WI38 (cell line): ENCODE measurements around the gene SSTR5.
A peak's percentile ranks its signal among the peaks of the same experiment; 100 is the strongest.

Experiments
- H3K4me3 ChIP-seq: 2 replicates; pipeline ENCODE4 v1.5.1; 2011; ENCODE audit warnings: low read depth, mild to moderate bottlenecking, control low read depth, low read length
- TF ChIP-seq, protein P1 (sequence below): IDR thresholded peaks from 2 replicates; pipeline ENCODE4 v1.5.1; 2012; ENCODE audit warnings: low read depth, mild to moderate bottlenecking, control low read depth, low read length

The SSTR5 gene

DNA sequence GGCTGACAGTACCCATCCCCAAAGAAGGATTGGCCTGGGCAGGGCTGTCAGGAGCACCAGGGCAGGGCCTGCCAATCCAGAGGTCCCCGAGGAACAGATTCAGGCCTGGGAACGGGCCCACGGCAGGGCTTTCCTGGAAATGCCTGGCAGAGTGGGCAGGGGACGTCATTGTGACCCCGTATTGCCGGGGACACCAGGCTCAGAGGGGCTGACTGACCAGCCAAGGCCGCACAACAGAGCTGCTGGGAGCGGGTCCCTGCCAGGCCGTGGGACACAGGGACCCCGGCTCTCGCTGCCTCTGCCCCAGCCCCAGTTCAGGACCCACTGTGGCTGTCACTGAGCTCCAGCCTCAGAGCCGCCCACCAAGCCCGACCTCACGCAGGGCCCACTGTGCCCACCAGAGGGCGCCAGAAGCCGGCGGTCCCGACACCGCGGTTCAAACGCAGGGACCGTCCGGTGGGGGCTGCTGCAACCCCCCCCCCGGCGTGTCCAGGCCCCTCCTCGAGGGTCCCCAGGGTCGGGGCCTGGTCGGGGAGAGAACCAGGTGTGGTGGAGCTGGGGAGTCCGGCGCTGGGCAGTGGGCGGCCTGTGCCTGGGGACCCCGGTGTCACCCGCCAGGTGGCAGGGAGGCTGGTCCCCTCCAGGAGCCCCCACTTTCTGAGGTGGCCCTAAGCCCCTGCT lies 15.2 kb upstream of the SSTR5 start:
- no peak overlapping the region for H3K4me3 ChIP-seq
- TF ChIP-seq, protein P1, sequence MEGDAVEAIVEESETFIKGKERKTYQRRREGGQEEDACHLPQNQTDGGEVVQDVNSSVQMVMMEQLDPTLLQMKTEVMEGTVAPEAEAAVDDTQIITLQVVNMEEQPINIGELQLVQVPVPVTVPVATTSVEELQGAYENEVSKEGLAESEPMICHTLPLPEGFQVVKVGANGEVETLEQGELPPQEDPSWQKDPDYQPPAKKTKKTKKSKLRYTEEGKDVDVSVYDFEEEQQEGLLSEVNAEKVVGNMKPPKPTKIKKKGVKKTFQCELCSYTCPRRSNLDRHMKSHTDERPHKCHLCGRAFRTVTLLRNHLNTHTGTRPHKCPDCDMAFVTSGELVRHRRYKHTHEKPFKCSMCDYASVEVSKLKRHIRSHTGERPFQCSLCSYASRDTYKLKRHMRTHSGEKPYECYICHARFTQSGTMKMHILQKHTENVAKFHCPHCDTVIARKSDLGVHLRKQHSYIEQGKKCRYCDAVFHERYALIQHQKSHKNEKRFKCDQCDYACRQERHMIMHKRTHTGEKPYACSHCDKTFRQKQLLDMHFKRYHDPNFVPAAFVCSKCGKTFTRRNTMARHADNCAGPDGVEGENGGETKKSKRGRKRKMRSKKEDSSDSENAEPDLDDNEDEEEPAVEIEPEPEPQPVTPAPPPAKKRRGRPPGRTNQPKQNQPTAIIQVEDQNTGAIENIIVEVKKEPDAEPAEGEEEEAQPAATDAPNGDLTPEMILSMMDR, result peak; percentile 54

DNA sequence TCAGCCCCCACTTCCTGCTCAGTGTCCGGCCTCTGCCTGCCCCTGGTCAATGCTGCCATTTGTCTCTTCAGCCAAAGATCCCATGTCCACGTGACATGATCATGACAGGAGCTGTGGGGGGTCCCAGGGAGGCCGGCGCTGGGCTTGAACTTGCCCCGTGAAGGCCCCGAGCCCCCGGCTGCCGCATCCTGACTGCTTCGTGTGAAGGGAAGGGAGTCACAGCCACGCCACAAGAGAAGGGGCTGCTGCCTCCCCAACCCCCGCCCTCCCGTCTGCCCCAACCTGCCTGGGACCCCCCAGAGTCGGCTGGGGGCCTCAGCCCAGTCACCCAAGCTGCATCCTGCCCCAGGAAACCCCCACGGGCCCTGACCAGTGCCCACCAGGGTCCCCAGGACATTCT lies 14.3 kb upstream of the SSTR5 start:
- H3K4me3 ChIP-seq, result no peak overlapping the region
- TF ChIP-seq, protein P1, result no peak

DNA sequence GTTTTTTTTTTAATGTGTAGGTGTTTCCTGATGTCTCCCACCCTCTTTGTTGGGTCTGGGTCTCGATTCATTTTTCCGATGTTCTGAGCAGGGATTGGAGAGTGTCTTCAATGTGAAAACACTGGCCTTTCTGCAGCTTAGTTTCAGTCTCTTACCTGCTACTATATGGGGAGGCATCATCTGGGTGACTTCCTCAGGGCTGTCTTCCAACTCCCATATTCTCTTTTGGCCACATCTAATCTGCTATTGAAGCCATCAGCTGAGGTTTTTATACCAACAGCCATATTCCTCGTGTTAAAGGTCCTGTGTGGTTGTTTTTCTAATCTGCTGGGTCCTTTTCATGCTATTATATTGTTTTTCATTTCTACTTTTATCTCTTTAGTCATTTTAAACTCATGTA lies 13.2 kb upstream of the SSTR5 start:
- H3K4me3 ChIP-seq, result no peak overlapping the region
- TF ChIP-seq, protein P1, result no peak

DNA sequence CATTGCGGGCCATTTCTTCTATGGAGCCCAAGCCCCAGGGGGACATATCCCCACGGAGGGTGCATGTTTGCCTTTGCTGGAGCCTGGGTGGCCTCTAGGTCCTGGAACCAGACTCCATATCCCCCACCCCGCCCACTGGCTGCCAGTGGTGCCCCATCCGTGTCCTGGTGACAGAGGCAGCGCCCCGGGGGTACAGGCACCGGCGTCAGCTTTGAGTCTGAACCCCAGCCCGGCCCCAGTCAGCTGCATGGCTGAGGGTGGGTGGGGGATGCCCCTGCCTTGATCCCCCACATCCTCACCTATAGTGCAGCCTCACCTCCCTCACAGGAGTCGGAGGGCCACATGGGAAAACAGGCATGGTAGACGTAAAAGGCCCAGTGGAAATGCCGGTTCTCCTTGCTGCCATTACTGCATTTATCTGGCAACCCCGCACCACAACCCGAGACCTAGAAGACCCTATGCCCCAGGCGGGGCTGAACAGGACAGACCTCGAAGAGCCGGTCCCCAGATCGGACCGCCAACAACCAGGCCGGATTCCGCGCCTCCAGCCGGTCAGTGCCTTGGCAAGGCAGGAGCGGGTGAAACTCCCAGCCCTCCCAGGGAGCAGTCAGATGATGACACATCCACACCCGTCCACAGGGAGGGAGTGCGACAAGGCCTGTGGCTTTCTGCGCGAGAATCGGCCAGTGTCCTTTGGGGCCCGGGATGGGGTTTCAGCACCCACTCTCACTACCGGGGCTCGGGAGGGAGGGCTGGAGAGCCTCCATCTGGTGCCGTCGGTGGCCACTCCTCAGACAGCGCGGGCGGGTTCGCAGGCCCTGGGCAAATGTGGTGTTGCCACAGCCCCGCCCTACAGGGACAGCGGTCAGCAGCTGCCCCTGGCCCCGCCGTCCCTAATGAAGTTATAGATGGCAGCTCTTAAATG lies 11.9 kb upstream of the SSTR5 start:
- no peak overlapping the region for H3K4me3 ChIP-seq
- TF ChIP-seq, protein P1, result no peak

DNA sequence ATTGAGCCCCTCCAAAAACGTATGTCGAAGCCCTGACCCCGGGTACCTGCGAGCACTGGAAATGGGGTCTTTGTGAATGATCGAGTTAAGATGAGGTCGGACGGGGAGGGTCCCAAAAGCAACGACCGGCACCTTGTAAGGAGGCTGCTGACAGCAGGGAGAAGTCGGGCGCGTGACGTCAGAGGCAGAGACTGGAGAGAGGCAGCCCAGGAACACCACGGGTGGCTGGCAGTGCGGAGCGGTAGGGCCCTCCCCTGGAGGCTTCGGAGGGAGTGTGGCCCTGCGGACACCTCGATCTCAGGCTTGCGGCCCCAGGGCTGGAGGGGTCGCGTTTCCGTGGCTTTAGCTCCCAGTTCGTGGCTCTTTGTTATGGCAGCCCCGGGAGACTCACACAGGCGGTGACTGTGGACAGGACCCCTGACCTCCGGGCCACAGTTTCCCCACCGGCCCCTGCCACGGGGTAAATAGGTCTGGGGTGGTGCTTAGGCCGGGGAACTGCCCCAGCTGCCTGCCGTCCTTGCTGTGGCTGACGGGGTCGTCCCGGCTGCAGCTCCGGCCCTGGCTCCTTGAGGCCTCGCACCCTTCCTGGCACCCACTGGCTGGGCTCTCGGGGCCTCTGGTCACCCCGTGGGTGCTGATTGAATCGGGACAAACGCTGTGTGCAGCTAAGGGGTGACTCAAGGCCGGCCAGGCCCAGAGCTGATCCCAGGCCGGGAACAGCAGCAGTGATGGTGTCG lies 10.6 kb upstream of the SSTR5 start:
- H3K4me3 ChIP-seq, result no peak overlapping the region
- TF ChIP-seq, protein P1, result no peak

DNA sequence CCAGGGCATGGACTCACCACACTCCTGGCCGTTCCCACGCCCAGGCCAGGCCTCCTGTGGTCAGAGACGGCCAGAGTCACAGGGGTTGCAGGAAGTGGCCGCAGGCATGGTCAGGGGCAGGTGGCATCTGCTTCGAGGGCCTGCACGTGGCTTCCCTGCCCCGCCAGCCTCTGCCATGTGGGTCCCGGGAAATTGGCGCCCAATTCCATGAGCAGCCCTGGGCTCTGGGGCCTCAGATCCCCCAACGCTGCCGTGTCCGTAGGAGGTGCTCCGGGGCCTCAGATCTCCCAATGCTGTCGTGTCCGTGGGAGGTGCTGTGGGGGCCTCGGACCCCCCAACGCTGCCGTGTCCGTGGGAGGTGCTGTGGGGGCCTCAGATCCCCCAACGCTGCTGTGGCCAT lies 9.7 kb upstream of the SSTR5 start:
- TF ChIP-seq, protein P1, result no peak
- H3K4me3 ChIP-seq, result no peak overlapping the region
